Measurements from ENCODE around the gene STPG2.

GRCh38 chr4:97548186-97548585 lies 595.1 kb downstream of the STPG2 start:
- TF ChIP-seq, protein P1, sequence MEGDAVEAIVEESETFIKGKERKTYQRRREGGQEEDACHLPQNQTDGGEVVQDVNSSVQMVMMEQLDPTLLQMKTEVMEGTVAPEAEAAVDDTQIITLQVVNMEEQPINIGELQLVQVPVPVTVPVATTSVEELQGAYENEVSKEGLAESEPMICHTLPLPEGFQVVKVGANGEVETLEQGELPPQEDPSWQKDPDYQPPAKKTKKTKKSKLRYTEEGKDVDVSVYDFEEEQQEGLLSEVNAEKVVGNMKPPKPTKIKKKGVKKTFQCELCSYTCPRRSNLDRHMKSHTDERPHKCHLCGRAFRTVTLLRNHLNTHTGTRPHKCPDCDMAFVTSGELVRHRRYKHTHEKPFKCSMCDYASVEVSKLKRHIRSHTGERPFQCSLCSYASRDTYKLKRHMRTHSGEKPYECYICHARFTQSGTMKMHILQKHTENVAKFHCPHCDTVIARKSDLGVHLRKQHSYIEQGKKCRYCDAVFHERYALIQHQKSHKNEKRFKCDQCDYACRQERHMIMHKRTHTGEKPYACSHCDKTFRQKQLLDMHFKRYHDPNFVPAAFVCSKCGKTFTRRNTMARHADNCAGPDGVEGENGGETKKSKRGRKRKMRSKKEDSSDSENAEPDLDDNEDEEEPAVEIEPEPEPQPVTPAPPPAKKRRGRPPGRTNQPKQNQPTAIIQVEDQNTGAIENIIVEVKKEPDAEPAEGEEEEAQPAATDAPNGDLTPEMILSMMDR (IDR thresholded peaks at IDR 0.05): no peak
- TF ChIP-seq REST (IDR thresholded peaks at IDR 0.05; ENCODE audit: insufficient read depth in 1 of 2, low read depth in 2 of 2, low read length in 1 of 2) (no peak), POLR2AphosphoS5 (IDR thresholded peaks at IDR 0.05; ENCODE audit: low read depth, low read length) (no peak), SIN3A (IDR thresholded peaks at IDR 0.05; ENCODE audit: borderline replicate concordance, insufficient read depth, low read depth, low read length) (no peak), TCF7L2 (IDR thresholded peaks at IDR 0.05; ENCODE audit: low read depth, low read length) (no peak)

Data from Panc1 (cell line).